Activated CD4-positive, alpha-beta memory T cell treated with anti-CD3 and anti-CD28 coated beads, Interleukin-2, amount 10 ng/mL, durations not matched to agents 7 days and 5 days (primary cell): ENCODE data around the gene SLC39A13. TPM values are rescaled to one million over a fixed set of nuclear protein-coding genes. Genes with fewer than 3 reads are reported as not detected.
A peak's percentile ranks its signal among the peaks of the same experiment; 100 is the strongest.

Experiments
- CTCF ChIA-PET: fragments of 350-600 bp; sonication (Branson Sonifier 250); formaldehyde crosslinking; loops from one replicate; lab custom pipeline; 2021; ENCODE audit warnings: antibody characterized with exemption, inconsistent platforms; lab: Charles Lee
- POLR2A ChIA-PET: fragments of 350-600 bp; sonication (Branson Sonifier 250); formaldehyde crosslinking; loops from one replicate; lab custom pipeline; 2021; ENCODE audit warnings: antibody characterized with exemption; lab: Charles Lee
- DNase-seq: peaks from one replicate; pipeline ENCODE4 v3.0.0-alpha.2; 2020
- H3K27ac Mint-ChIP-seq: one replicate; pipeline ENCODE4 v1.8.0; 2021; ENCODE audit warnings: mild to moderate bottlenecking, mixed read lengths
- H3K27me3 Mint-ChIP-seq: one replicate; pipeline ENCODE4 v1.8.0; 2021; ENCODE audit warnings: mixed read lengths
- H3K36me3 Mint-ChIP-seq: one replicate; pipeline ENCODE4 v1.8.0; 2021; ENCODE audit warnings: low read depth, mixed read lengths
- H3K4me1 Mint-ChIP-seq: one replicate; pipeline ENCODE4 v1.8.0; 2021; ENCODE audit warnings: mixed read lengths
- H3K4me3 Mint-ChIP-seq: one replicate; pipeline ENCODE4 v1.8.0; 2021; ENCODE audit warnings: mild to moderate bottlenecking, mixed read lengths
- H3K9me3 Mint-ChIP-seq: one replicate; pipeline ENCODE4 v1.8.0; 2021; ENCODE audit warnings: mixed read lengths
- total RNA-seq, 2 experiments: library from RNA; stranded (reverse); gene quantifications; one replicate each; pipeline ENCODE4 v1.2.3, GENCODE V29; 2021

The SLC39A13 gene
- total RNA-seq, 2 experiments from 2014 or later: 23.6 to 24.2 TPM

- Mint-ChIP-seq H3K4me3 (peak overlapping the region; percentile 90), H3K9me3 (no peaks in the 10 kb centered on the region), H3K36me3 (peaks cover 8% of the 10 kb centered on the region), H3K27ac (peak overlapping the region; percentile 83), H3K4me1 (peaks cover 21% of the 10 kb centered on the region), H3K27me3 (no peaks in the 10 kb centered on the region)
- CTCF ChIA-PET: interaction anchor here (0.6 to 5.3 kb wide), 6 partner anchors 11 to 148 kb away, joined by 3 to 98 read pairs (median 8); partner anchors contain the start of gene PSMC3
- POLR2A ChIA-PET: interaction anchor here (1.0 to 5.0 kb wide), 9 partner anchors 8 to 195 kb away, joined by 3 to 48 read pairs (median 5); partner anchors contain the start of genes DDB2 and PSMC3
- DNase-seq: no peak
Observed at GRCh38 chr11:47409440-47410369, 1.3 kb downstream of the SLC39A13 start.

GRCh38 chr11:47410370-47411264, 2.2 kb downstream of the SLC39A13 start:
- Mint-ChIP-seq H3K36me3 (peaks cover 8% of the 10 kb centered on the region), H3K27me3 (no peaks in the 10 kb centered on the region), H3K4me1 (peaks cover 21% of the 10 kb centered on the region), H3K27ac (no peak overlapping the region), H3K9me3 (no peaks in the 10 kb centered on the region), H3K4me3 (no peak overlapping the region)
- no peak for DNase-seq
- CTCF ChIA-PET: interaction anchor here (0.8 to 5.3 kb wide), 10 partner anchors 7 to 140 kb away, joined by 3 to 98 read pairs (median 5); partner anchors contain the start of gene PSMC3
- POLR2A ChIA-PET: interaction anchor here (0.8 to 5.0 kb wide), 4 partner anchors 10 to 16 kb away, joined by 3 to 48 read pairs (median 14); partner anchors contain the start of gene PSMC3

GRCh38 chr11:47411884-47412746, 3.7 kb downstream of the SLC39A13 start:
- ChIA-PET POLR2A (interaction anchor here (0.7 to 5.0 kb wide), 7 partner anchors 8 to 167 kb away, joined by 3 to 48 read pairs (median 4); partner anchors contain the start of genes ACP2, KBTBD4, NDUFS3 and PSMC3), CTCF (interaction anchor here (0.6 to 5.3 kb wide), 34 partner anchors 9 to 710 kb away, joined by 3 to 98 read pairs (median 4); partner anchors contain the start of genes ACP2, AGBL2, ARFGAP2 and DDB2)
- peak; percentile 68 for DNase-seq
- no peak overlapping the region for H3K4me3 Mint-ChIP-seq
- H3K4me1 Mint-ChIP-seq: peaks cover 16% of the 10 kb centered on the region
- no peaks in the 10 kb centered on the region for H3K9me3 Mint-ChIP-seq
- H3K27me3 Mint-ChIP-seq: no peaks in the 10 kb centered on the region
- H3K27ac Mint-ChIP-seq: no peak overlapping the region
- peaks cover 11% of the 10 kb centered on the region for H3K36me3 Mint-ChIP-seq

GRCh38 chr11:47413351-47413750, 5.0 kb downstream of the SLC39A13 start:
- ChIA-PET POLR2A (no interaction called here), CTCF (interaction anchor here (0.7 to 5.3 kb wide), 8 partner anchors 12 to 302 kb away, joined by 3 to 98 read pairs (median 6); partner anchors contain the start of genes AGBL2, DDB2 and PSMC3)
- peaks cover 19% of the 10 kb centered on the region for H3K36me3 Mint-ChIP-seq
- no peak for DNase-seq
- H3K27me3 Mint-ChIP-seq: no peaks in the 10 kb centered on the region
- H3K4me1 Mint-ChIP-seq: peaks cover 9% of the 10 kb centered on the region
- H3K27ac Mint-ChIP-seq: no peak overlapping the region
- no peaks in the 10 kb centered on the region for H3K9me3 Mint-ChIP-seq
- H3K4me3 Mint-ChIP-seq: no peak overlapping the region

- no peak overlapping the region for H3K27ac Mint-ChIP-seq
Observed at GRCh38 chr11:47413908-47414684, 5.7 kb downstream of the SLC39A13 start.

GRCh38 chr11:47414685-47415070, 6.3 kb downstream of the SLC39A13 start:
- H3K27me3 Mint-ChIP-seq: no peaks in the 10 kb centered on the region
- peaks cover 28% of the 10 kb centered on the region for H3K36me3 Mint-ChIP-seq
- no peaks in the 10 kb centered on the region for H3K4me1 Mint-ChIP-seq
- no peak overlapping the region for H3K27ac Mint-ChIP-seq
- CTCF ChIA-PET: no interaction called here
- no peak for DNase-seq
- H3K9me3 Mint-ChIP-seq: no peaks in the 10 kb centered on the region
- POLR2A ChIA-PET: no interaction called here
- H3K4me3 Mint-ChIP-seq: no peak overlapping the region

More at GRCh38 chr11:47413908-47414684, 5.7 kb downstream of the SLC39A13 start:
- Mint-ChIP-seq H3K4me1 (peaks cover 4% of the 10 kb centered on the region), H3K36me3 (peaks cover 25% of the 10 kb centered on the region), H3K27me3 (no peaks in the 10 kb centered on the region), H3K4me3 (no peak overlapping the region), H3K9me3 (no peaks in the 10 kb centered on the region)
- CTCF ChIA-PET: interaction anchor here (3.9 kb wide), 1 partner anchor 42 kb away, joined by 98 read pairs; no protein-coding TSS in a partner anchor
- DNase-seq: no peak
- POLR2A ChIA-PET: no interaction called here

GRCh38 chr11:47415091-47415854, 6.9 kb downstream of the SLC39A13 start:
- H3K9me3 Mint-ChIP-seq: no peaks in the 10 kb centered on the region
- no peak overlapping the region for H3K27ac Mint-ChIP-seq
- H3K4me3 Mint-ChIP-seq: no peak overlapping the region
- no peaks in the 10 kb centered on the region for H3K27me3 Mint-ChIP-seq
- ChIA-PET CTCF (no interaction called here), POLR2A (interaction anchor here (1.2 to 2.7 kb wide), 2 partner anchors 10 to 12 kb away, joined by 3 to 20 read pairs; partner anchors contain the start of gene PSMC3)
- H3K36me3 Mint-ChIP-seq: peaks cover 34% of the 10 kb centered on the region
- DNase-seq: no peak
- H3K4me1 Mint-ChIP-seq: peaks cover 2% of the 10 kb centered on the region

- H3K9me3 Mint-ChIP-seq: no peaks in the 10 kb centered on the region
- H3K27ac Mint-ChIP-seq: no peak overlapping the region
- no peak overlapping the region for H3K4me3 Mint-ChIP-seq
- ChIA-PET POLR2A (interaction anchor here (1.2 to 2.7 kb wide), 2 partner anchors 9 to 13 kb away, joined by 3 to 20 read pairs; partner anchors contain the start of gene PSMC3), CTCF (no interaction called here)
- no peaks in the 10 kb centered on the region for H3K27me3 Mint-ChIP-seq
- DNase-seq: no peak
- peaks cover 2% of the 10 kb centered on the region for H3K4me1 Mint-ChIP-seq
- peaks cover 38% of the 10 kb centered on the region for H3K36me3 Mint-ChIP-seq
Observed at GRCh38 chr11:47415949-47416472, 7.6 kb downstream of the SLC39A13 start.

- Mint-ChIP-seq H3K27ac (no peak overlapping the region), H3K9me3 (no peaks in the 10 kb centered on the region), H3K4me3 (no peak overlapping the region), H3K36me3 (peaks cover 50% of the 10 kb centered on the region), H3K4me1 (peaks cover 2% of the 10 kb centered on the region), H3K27me3 (no peaks in the 10 kb centered on the region)
- ChIA-PET POLR2A (interaction anchor here (1.9 to 2.7 kb wide), 2 partner anchors 8 to 9 kb away, joined by 9 to 20 read pairs; partner anchors contain the start of genes PSMC3 and SLC39A13), CTCF (no interaction called here)
- no peak for DNase-seq
Observed at GRCh38 chr11:47417712-47418111, 9.3 kb downstream of the SLC39A13 start.
